GM23338 (cell line): ENCODE measurements around the gene AKR1D1. TPM values are rescaled to one million over a fixed set of nuclear protein-coding genes. Genes with fewer than 3 reads are reported as not detected.

Experiments
- ATAC-seq: fragments of 200-7000 bp; cut with Tn5 transposase; 3 replicates; pipeline ENCODE4 v1.9.1; 2020
- DNase-seq: peaks from one replicate; pipeline ENCODE4 v3.0.0-alpha.2; 2015; ENCODE audit warnings: low spot score
- H2AFZ ChIP-seq: fragments of 200-600 bp; sonication (generic); 2 replicates; pipeline ENCODE4 v1.8.0; 2016; ENCODE audit warnings: antibody characterized with exemption, mild to moderate bottlenecking, moderate library complexity
- H3F3A ChIP-seq: fragments of 200-600 bp; sonication (generic); replicated peaks from 2 replicates; pipeline ENCODE4 v1.8.0; 2017; ENCODE audit warnings: antibody characterized with exemption, mixed run types, low read depth
- H3K27ac ChIP-seq: fragments of 200-600 bp; sonication (generic); 2 replicates; pipeline ENCODE4 v1.6.1; 2016; ENCODE audit warnings: low read depth
- H3K27me3 ChIP-seq: fragments of 200-600 bp; sonication (generic); 2 replicates; pipeline ENCODE4 v1.8.0; 2016; ENCODE audit warnings: mild to moderate bottlenecking, mixed run types, moderate library complexity; ENCODE audit not compliant: insufficient read depth
- H3K36me3 ChIP-seq: fragments of 200-600 bp; sonication (generic); 2 replicates; pipeline ENCODE4 v1.8.0; 2016; ENCODE audit warnings: mild to moderate bottlenecking; ENCODE audit not compliant: insufficient read depth
- H3K4me1 ChIP-seq: fragments of 200-600 bp; sonication (generic); 2 replicates; pipeline ENCODE4 v1.8.0; 2016; ENCODE audit warnings: mild to moderate bottlenecking, moderate library complexity; ENCODE audit not compliant: insufficient read depth
- H3K4me2 ChIP-seq: fragments of 200-600 bp; sonication (generic); 2 replicates; pipeline ENCODE4 v1.7.1; 2017; ENCODE audit warnings: mixed run types
- H3K4me3 ChIP-seq: fragments of 200-600 bp; sonication (generic); 2 replicates; pipeline ENCODE4 v1.6.1; 2016; ENCODE audit warnings: mixed run types
- H3K79me2 ChIP-seq: fragments of 200-600 bp; sonication (generic); replicated peaks from 2 replicates; pipeline ENCODE4 v1.8.0; 2017; ENCODE audit warnings: mild to moderate bottlenecking; ENCODE audit not compliant: insufficient read depth
- H3K9me2 ChIP-seq: fragments of 200-600 bp; sonication (generic); 2 replicates; pipeline ENCODE4 v1.8.0; 2017; ENCODE audit not compliant: insufficient read depth
- H4K20me1 ChIP-seq: fragments of 200-600 bp; sonication (generic); replicated peaks from 2 replicates; pipeline ENCODE4 v1.8.0; 2017; ENCODE audit warnings: mild to moderate bottlenecking; ENCODE audit not compliant: insufficient read depth
- H3K27ac Mint-ChIP-seq: 2 replicates; pipeline ENCODE4 v1.8.0; 2020; ENCODE audit warnings: inconsistent platforms, mild to moderate bottlenecking, moderate library complexity, mixed read lengths
- H3K27me3 Mint-ChIP-seq: 3 replicates; pipeline ENCODE4 v1.8.0; 2022; ENCODE audit warnings: low read depth, mild to moderate bottlenecking, moderate library complexity, mixed read lengths, inconsistent platforms; ENCODE audit not compliant: insufficient read depth, poor library complexity
- H3K36me3 Mint-ChIP-seq: 3 replicates; pipeline ENCODE4 v1.8.0; 2021; ENCODE audit warnings: low read depth, mild to moderate bottlenecking, inconsistent platforms, moderate library complexity, mixed read lengths
- H3K4me1 Mint-ChIP-seq: 3 replicates; pipeline ENCODE4 v1.8.0; 2020; ENCODE audit warnings: mild to moderate bottlenecking, inconsistent platforms, mixed read lengths
- H3K4me3 Mint-ChIP-seq: 3 replicates; pipeline ENCODE4 v1.8.0; 2021; ENCODE audit warnings: moderate library complexity, mild to moderate bottlenecking, inconsistent platforms, mixed read lengths
- H3K9me3 Mint-ChIP-seq: 3 replicates; pipeline ENCODE4 v1.8.0; 2020; ENCODE audit warnings: moderate library complexity, mild to moderate bottlenecking, inconsistent platforms, mixed read lengths
- CREB1 ChIP-seq: fragments of 250-450 bp; sonication (Bioruptor Pico); IDR thresholded peaks from 2 replicates; pipeline ENCODE4 v1.5.0; 2020; ENCODE audit warnings: low read depth, mild to moderate bottlenecking, moderate library complexity
- EZH2 ChIP-seq: fragments of 200-600 bp; sonication (generic); IDR thresholded peaks from one replicate; pipeline ENCODE4 v1.8.0; 2017; ENCODE audit warnings: antibody characterized with exemption, mild to moderate bottlenecking, low read depth; ENCODE audit not compliant: unreplicated experiment
- EZH2phosphoT487 ChIP-seq: fragments of 200-600 bp; sonication (generic); IDR thresholded peaks from one replicate; pipeline ENCODE4 v1.8.1; 2018; ENCODE audit warnings: antibody characterized with exemption; ENCODE audit not compliant: unreplicated experiment
- JUNB ChIP-seq: IDR thresholded peaks from one replicate; pipeline ENCODE4 v1.6.1; 2016; ENCODE audit warnings: antibody characterized with exemption; ENCODE audit not compliant: unreplicated experiment
- NANOG ChIP-seq: IDR thresholded peaks from 2 replicates; pipeline ENCODE4 v1.6.1; 2016; ENCODE audit warnings: antibody characterized with exemption, borderline replicate concordance
- POLR2AphosphoS5 ChIP-seq: IDR thresholded peaks from 2 replicates; pipeline ENCODE4 v1.6.1; 2016; ENCODE audit warnings: antibody characterized with exemption, low read depth
- STAT1 ChIP-seq: IDR thresholded peaks from one replicate; pipeline ENCODE4 v1.6.1; 2016; ENCODE audit warnings: antibody characterized with exemption; ENCODE audit not compliant: unreplicated experiment
- ZNF114 ChIP-seq: fragments of 250-450 bp; sonication (Bioruptor Pico); IDR thresholded peaks from 2 replicates; pipeline ENCODE4 v1.5.0; 2020; ENCODE audit warnings: mild to moderate bottlenecking, moderate library complexity
- ZNF331 ChIP-seq: fragments of 250-450 bp; sonication (Bioruptor Pico); IDR thresholded peaks from 2 replicates; pipeline ENCODE4 v1.5.0; 2020; ENCODE audit warnings: low read depth, mild to moderate bottlenecking, moderate library complexity
- long read RNA-seq: library from polyadenylated mRNA; unstranded; transcript quantifications from one replicate; pipeline ENCODE4 v2.0.0, GENCODE V29; 2020; ENCODE audit not compliant: unreplicated experiment
- polyA plus RNA-seq: library from polyadenylated mRNA; unstranded; fragments of >200 nt; fragmentation: Nextera tagmentation; extraction: Ambion mirVana; gene quantifications from 2 replicates; pipeline ENCODE4 v1.2.1, GENCODE V29; 2016
- total RNA-seq: library from RNA; depleted of rRNA; stranded (reverse); fragments of >200 nt; shearing (Covaris generic); gene quantifications from 2 replicates; pipeline ENCODE4 v1.2.3, GENCODE V29; 2014; rRNA removed
- TF ChIP-seq, protein P1 (sequence below): IDR thresholded peaks from 2 replicates; pipeline ENCODE4 v1.6.1; 2016; ENCODE audit warnings: antibody characterized with exemption
- TF ChIP-seq, protein P2 (sequence below), 2 experiments: fragments of 200-600 bp in 1 of 2; sonication (generic) in 1 of 2; conservative IDR thresholded peaks; 2 replicates each; pipeline versions ENCODE4 v1.5.1 to v1.6.1; 2016 to 2017; ENCODE audit warnings: antibody characterized with exemption in 2 of 2, low read depth in 2 of 2, mild to moderate bottlenecking in 2 of 2, moderate library complexity in 1 of 2
- TF ChIP-seq, protein P3 (sequence below): fragments of 250-450 bp; sonication (Bioruptor Pico); IDR thresholded peaks from 2 replicates; pipeline ENCODE4 v1.5.0; 2020; ENCODE audit warnings: mild to moderate bottlenecking, moderate library complexity
- TF ChIP-seq, protein P4 (sequence below): IDR thresholded peaks from one replicate; pipeline ENCODE4 v1.6.1; 2018; ENCODE audit warnings: antibody characterized with exemption; ENCODE audit not compliant: unreplicated experiment

AKR1D1 gene, protein sequence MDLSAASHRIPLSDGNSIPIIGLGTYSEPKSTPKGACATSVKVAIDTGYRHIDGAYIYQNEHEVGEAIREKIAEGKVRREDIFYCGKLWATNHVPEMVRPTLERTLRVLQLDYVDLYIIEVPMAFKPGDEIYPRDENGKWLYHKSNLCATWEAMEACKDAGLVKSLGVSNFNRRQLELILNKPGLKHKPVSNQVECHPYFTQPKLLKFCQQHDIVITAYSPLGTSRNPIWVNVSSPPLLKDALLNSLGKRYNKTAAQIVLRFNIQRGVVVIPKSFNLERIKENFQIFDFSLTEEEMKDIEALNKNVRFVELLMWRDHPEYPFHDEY
- 0.14 TPM in 1 of 2 replicates, not detected in the other for total RNA-seq
- polyA plus RNA-seq: not detected in 2 replicates
- long read RNA-seq: 0 reads

DNA sequence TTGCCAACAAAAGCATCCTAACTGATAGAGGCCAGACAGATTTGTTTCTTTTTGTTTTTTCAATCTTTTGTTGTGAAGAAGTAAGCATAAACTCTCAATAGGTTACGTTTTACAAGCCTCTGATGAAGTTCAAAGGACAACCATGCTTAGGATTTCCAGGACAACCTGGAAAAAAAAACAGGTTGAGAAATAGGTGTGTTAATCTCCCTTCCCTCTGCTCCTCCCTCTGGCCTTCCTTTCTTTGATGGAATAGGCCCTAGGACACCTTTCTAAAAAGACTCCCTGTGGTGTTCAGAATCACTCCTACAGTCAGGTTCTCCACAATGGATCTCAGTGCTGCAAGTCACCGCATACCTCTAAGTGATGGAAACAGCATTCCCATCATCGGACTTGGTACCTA is at the start of gene AKR1D1:
Gene AKR1D1, plus strand, starts transcription at position 264 of the 400 bp plus-strand sequence. Its CDS starts 60 bp downstream, at position 324.
- H3K4me1 Mint-ChIP-seq: peaks cover 17% of the 10 kb centered on the region
- H3K27ac Mint-ChIP-seq: no peak within 1 kb of the TSS
- no peaks in the 10 kb centered on the region for H3F3A ChIP-seq
- H3K27me3 ChIP-seq: no peaks in the 10 kb centered on the region
- peaks cover 4% of the 10 kb centered on the region; the same call in 1 of the 2 replicates for H3K9me2 ChIP-seq
- no peak within 1 kb of the TSS for H3K4me3 ChIP-seq
- no peak for ATAC-seq
- peaks cover 2% of the 10 kb centered on the region for H3K27me3 Mint-ChIP-seq
- no peaks in the 10 kb centered on the region for H3K79me2 ChIP-seq
- H3K4me2 ChIP-seq: no peak within 1 kb of the TSS
- H3K4me3 Mint-ChIP-seq: no peak within 1 kb of the TSS
- no peaks in the 10 kb centered on the region for H4K20me1 ChIP-seq
- DNase-seq: no peak
- H3K4me1 ChIP-seq: no peaks in the 10 kb centered on the region; the same call in 1 of the 2 replicates
- H3K27ac ChIP-seq: no peak within 1 kb of the TSS
- peaks cover 3% of the 10 kb centered on the region; the same call in 1 of the 2 replicates for H3K36me3 ChIP-seq
- no peak within 1 kb of the TSS for H2AFZ ChIP-seq
- peaks cover 42% of the 10 kb centered on the region for H3K9me3 Mint-ChIP-seq
- TF ChIP-seq ZNF114 (CRISPR knock-in tag): no peak
- TF ChIP-seq, protein P1, sequence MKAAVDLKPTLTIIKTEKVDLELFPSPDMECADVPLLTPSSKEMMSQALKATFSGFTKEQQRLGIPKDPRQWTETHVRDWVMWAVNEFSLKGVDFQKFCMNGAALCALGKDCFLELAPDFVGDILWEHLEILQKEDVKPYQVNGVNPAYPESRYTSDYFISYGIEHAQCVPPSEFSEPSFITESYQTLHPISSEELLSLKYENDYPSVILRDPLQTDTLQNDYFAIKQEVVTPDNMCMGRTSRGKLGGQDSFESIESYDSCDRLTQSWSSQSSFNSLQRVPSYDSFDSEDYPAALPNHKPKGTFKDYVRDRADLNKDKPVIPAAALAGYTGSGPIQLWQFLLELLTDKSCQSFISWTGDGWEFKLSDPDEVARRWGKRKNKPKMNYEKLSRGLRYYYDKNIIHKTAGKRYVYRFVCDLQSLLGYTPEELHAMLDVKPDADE: no peak
- TF ChIP-seq, protein P2, sequence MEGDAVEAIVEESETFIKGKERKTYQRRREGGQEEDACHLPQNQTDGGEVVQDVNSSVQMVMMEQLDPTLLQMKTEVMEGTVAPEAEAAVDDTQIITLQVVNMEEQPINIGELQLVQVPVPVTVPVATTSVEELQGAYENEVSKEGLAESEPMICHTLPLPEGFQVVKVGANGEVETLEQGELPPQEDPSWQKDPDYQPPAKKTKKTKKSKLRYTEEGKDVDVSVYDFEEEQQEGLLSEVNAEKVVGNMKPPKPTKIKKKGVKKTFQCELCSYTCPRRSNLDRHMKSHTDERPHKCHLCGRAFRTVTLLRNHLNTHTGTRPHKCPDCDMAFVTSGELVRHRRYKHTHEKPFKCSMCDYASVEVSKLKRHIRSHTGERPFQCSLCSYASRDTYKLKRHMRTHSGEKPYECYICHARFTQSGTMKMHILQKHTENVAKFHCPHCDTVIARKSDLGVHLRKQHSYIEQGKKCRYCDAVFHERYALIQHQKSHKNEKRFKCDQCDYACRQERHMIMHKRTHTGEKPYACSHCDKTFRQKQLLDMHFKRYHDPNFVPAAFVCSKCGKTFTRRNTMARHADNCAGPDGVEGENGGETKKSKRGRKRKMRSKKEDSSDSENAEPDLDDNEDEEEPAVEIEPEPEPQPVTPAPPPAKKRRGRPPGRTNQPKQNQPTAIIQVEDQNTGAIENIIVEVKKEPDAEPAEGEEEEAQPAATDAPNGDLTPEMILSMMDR (conservative IDR thresholded peaks at IDR 0.05; ENCODE audit: low read depth in 2 of 2): no peak
- no peak for TF ChIP-seq ZNF331 (CRISPR knock-in tag)
- TF ChIP-seq, protein P3, sequence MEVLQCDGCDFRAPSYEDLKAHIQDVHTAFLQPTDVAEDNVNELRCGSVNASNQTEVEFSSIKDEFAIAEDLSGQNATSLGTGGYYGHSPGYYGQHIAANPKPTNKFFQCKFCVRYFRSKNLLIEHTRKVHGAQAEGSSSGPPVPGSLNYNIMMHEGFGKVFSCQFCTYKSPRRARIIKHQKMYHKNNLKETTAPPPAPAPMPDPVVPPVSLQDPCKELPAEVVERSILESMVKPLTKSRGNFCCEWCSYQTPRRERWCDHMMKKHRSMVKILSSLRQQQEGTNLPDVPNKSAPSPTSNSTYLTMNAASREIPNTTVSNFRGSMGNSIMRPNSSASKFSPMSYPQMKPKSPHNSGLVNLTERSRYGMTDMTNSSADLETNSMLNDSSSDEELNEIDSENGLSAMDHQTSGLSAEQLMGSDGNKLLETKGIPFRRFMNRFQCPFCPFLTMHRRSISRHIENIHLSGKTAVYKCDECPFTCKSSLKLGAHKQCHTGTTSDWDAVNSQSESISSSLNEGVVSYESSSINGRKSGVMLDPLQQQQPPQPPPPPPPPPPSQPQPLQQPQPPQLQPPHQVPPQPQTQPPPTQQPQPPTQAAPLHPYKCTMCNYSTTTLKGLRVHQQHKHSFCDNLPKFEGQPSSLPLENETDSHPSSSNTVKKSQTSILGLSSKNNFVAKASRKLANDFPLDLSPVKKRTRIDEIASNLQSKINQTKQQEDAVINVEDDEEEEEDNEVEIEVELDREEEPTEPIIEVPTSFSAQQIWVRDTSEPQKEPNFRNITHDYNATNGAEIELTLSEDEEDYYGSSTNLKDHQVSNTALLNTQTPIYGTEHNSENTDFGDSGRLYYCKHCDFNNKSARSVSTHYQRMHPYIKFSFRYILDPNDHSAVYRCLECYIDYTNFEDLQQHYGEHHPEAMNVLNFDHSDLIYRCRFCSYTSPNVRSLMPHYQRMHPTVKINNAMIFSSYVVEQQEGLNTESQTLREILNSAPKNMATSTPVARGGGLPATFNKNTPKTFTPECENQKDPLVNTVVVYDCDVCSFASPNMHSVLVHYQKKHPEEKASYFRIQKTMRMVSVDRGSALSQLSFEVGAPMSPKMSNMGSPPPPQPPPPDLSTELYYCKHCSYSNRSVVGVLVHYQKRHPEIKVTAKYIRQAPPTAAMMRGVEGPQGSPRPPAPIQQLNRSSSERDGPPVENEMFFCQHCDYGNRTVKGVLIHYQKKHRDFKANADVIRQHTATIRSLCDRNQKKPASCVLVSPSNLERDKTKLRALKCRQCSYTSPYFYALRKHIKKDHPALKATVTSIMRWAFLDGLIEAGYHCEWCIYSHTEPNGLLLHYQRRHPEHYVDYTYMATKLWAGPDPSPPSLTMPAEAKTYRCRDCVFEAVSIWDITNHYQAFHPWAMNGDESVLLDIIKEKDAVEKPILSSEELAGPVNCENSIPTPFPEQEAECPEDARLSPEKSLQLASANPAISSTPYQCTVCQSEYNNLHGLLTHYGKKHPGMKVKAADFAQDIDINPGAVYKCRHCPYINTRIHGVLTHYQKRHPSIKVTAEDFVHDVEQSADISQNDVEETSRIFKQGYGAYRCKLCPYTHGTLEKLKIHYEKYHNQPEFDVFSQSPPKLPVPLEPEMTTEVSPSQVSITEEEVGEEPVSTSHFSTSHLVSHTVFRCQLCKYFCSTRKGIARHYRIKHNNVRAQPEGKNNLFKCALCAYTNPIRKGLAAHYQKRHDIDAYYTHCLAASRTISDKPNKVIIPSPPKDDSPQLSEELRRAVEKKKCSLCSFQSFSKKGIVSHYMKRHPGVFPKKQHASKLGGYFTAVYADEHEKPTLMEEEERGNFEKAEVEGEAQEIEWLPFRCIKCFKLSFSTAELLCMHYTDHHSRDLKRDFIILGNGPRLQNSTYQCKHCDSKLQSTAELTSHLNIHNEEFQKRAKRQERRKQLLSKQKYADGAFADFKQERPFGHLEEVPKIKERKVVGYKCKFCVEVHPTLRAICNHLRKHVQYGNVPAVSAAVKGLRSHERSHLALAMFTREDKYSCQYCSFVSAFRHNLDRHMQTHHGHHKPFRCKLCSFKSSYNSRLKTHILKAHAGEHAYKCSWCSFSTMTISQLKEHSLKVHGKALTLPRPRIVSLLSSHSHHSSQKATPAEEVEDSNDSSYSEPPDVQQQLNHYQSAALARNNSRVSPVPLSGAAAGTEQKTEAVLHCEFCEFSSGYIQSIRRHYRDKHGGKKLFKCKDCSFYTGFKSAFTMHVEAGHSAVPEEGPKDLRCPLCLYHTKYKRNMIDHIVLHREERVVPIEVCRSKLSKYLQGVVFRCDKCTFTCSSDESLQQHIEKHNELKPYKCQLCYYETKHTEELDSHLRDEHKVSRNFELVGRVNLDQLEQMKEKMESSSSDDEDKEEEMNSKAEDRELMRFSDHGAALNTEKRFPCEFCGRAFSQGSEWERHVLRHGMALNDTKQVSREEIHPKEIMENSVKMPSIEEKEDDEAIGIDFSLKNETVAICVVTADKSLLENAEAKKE (CRISPR knock-in tag): no peak
- no peak for TF ChIP-seq CREB1
- TF ChIP-seq, protein P4, sequence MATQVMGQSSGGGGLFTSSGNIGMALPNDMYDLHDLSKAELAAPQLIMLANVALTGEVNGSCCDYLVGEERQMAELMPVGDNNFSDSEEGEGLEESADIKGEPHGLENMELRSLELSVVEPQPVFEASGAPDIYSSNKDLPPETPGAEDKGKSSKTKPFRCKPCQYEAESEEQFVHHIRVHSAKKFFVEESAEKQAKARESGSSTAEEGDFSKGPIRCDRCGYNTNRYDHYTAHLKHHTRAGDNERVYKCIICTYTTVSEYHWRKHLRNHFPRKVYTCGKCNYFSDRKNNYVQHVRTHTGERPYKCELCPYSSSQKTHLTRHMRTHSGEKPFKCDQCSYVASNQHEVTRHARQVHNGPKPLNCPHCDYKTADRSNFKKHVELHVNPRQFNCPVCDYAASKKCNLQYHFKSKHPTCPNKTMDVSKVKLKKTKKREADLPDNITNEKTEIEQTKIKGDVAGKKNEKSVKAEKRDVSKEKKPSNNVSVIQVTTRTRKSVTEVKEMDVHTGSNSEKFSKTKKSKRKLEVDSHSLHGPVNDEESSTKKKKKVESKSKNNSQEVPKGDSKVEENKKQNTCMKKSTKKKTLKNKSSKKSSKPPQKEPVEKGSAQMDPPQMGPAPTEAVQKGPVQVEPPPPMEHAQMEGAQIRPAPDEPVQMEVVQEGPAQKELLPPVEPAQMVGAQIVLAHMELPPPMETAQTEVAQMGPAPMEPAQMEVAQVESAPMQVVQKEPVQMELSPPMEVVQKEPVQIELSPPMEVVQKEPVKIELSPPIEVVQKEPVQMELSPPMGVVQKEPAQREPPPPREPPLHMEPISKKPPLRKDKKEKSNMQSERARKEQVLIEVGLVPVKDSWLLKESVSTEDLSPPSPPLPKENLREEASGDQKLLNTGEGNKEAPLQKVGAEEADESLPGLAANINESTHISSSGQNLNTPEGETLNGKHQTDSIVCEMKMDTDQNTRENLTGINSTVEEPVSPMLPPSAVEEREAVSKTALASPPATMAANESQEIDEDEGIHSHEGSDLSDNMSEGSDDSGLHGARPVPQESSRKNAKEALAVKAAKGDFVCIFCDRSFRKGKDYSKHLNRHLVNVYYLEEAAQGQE: no peak
- TF ChIP-seq EZH2: no peak
- no peak for TF ChIP-seq STAT1
- no peak for TF ChIP-seq EZH2phosphoT487
- TF ChIP-seq POLR2AphosphoS5: no peak
- TF ChIP-seq NANOG: no peak
- no peak for TF ChIP-seq JUNB
- peaks cover 41% of the 10 kb centered on the region for H3K36me3 Mint-ChIP-seq
